ENCODE measurements around the gene NAA10. TPM values are rescaled to one million over a fixed set of nuclear protein-coding genes. Genes with fewer than 3 reads are reported as not detected.

NAA10 gene
- total RNA-seq, 1 donor from 2014 or later, result 109 TPM

- CTCF ChIA-PET, result interaction anchor here (1.0 to 7.7 kb wide), 3 partner anchors 24 to 89 kb away, joined by 3 to 146 read pairs (median 4); partner anchors contain the start of gene RENBP
- H3K27ac Mint-ChIP-seq, result peak overlapping the region; percentile 97
- no peaks in the 10 kb centered on the region for H3K27me3 Mint-ChIP-seq
- peak overlapping the region; percentile 92 for H3K4me3 Mint-ChIP-seq
- ATAC-seq (ENCODE audit: low read depth) (no peak), DNase-seq (no peak)
- no peak for TF ChIP-seq CTCF (IDR thresholded peaks at IDR 0.05)
- peaks cover 12% of the 10 kb centered on the region for H3K36me3 Mint-ChIP-seq (ENCODE audit: low read depth)
- H3K4me1 Mint-ChIP-seq, result peaks cover 54% of the 10 kb centered on the region
- no peaks in the 10 kb centered on the region for H3K9me3 Mint-ChIP-seq
- intact Hi-C loops (cut with micrococcal nuclease), result loop anchor here (1.0 to 2.0 kb wide), 3 partner anchors 23 to 29 kb away; no protein-coding TSS in a partner anchor
- POLR2A ChIA-PET, result interaction anchor here (0.8 to 10.3 kb wide), 12 partner anchors 14 to 623 kb away, joined by 3 to 305 read pairs (median 8); partner anchors contain the start of genes AVPR2, FLNA, HCFC1 and IDH3G
Observed at GRCh38 chrX:153924149-153924861, 10.5 kb downstream of the NAA10 start.

- peaks cover 44% of the 10 kb centered on the region for H3K4me1 Mint-ChIP-seq
- H3K9me3 Mint-ChIP-seq, result no peaks in the 10 kb centered on the region
- ChIA-PET POLR2A (interaction anchor here (0.6 to 10.3 kb wide), 10 partner anchors 13 to 832 kb away, joined by 3 to 305 read pairs (median 7); partner anchors contain the start of genes HCFC1, IDH3G, NAA10 and RENBP), CTCF (interaction anchor here (0.6 to 7.7 kb wide), 6 partner anchors 17 to 167 kb away, joined by 3 to 146 read pairs (median 3); partner anchors contain the start of gene RENBP)
- no peak for ATAC-seq (ENCODE audit: low read depth)
- no peak for DNase-seq
- H3K27me3 Mint-ChIP-seq, result no peaks in the 10 kb centered on the region
- intact Hi-C loops (cut with micrococcal nuclease), result loop anchor here (1.0 kb wide), 1 partner anchor 35 kb away; no protein-coding TSS in a partner anchor
- peaks cover 18% of the 10 kb centered on the region for H3K36me3 Mint-ChIP-seq (ENCODE audit: low read depth)
- peak overlapping the region; percentile 73 for H3K27ac Mint-ChIP-seq
- peak overlapping the region; percentile 92 for H3K4me3 Mint-ChIP-seq
- no peak for TF ChIP-seq CTCF (IDR thresholded peaks at IDR 0.05)
Observed at GRCh38 chrX:153922932-153923857, 11.6 kb downstream of the NAA10 start.

- DNase-seq (no peak), ATAC-seq (ENCODE audit: low read depth) (no peak)
- intact Hi-C loops (cut with micrococcal nuclease), result no loop called here
- CTCF ChIA-PET, result interaction anchor here (7.7 kb wide), 1 partner anchor 26 kb away, joined by 146 read pairs; the partner anchor contains the start of gene RENBP
- H3K27ac Mint-ChIP-seq, result no peak overlapping the region
- no peaks in the 10 kb centered on the region for H3K9me3 Mint-ChIP-seq
- peaks cover 40% of the 10 kb centered on the region for H3K4me1 Mint-ChIP-seq
- peaks cover 26% of the 10 kb centered on the region for H3K36me3 Mint-ChIP-seq (ENCODE audit: low read depth)
- POLR2A ChIA-PET, result interaction anchor here (0.7 to 10.3 kb wide), 6 partner anchors 11 to 198 kb away, joined by 3 to 305 read pairs (median 4); partner anchors contain the start of genes BCAP31, NAA10 and RENBP
- H3K4me3 Mint-ChIP-seq, result no peak overlapping the region
- H3K27me3 Mint-ChIP-seq, result no peaks in the 10 kb centered on the region
- TF ChIP-seq CTCF (IDR thresholded peaks at IDR 0.05), result no peak
Observed at GRCh38 chrX:153921511-153922446, 13.1 kb downstream of the NAA10 start.

GRCh38 chrX:153921070-153921469, 13.8 kb downstream of the NAA10 start:
- DNase-seq (no peak), ATAC-seq (ENCODE audit: low read depth) (no peak)
- no peaks in the 10 kb centered on the region for H3K27me3 Mint-ChIP-seq
- H3K4me3 Mint-ChIP-seq, result no peak overlapping the region
- no peak overlapping the region for H3K27ac Mint-ChIP-seq
- intact Hi-C loops (cut with micrococcal nuclease), result no loop called here
- no peaks in the 10 kb centered on the region for H3K9me3 Mint-ChIP-seq
- TF ChIP-seq CTCF (IDR thresholded peaks at IDR 0.05), result no peak
- H3K36me3 Mint-ChIP-seq (ENCODE audit: low read depth), result peaks cover 31% of the 10 kb centered on the region
- ChIA-PET CTCF (interaction anchor here (7.7 kb wide), 1 partner anchor 27 kb away, joined by 146 read pairs; the partner anchor contains the start of gene RENBP), POLR2A (interaction anchor here (0.7 to 10.3 kb wide), 3 partner anchors 17 to 197 kb away, joined by 3 to 305 read pairs (median 3); partner anchors contain the start of genes BCAP31, NAA10 and RENBP)
- peaks cover 40% of the 10 kb centered on the region for H3K4me1 Mint-ChIP-seq
